GM11168 (cell line): ENCODE data around the gene B3GALT5.
"Not testable (repeated sequence)": the region's sequence is repeated elsewhere in the genome, so short reads cannot be mapped to it uniquely, and the experiment has no call there.

Source experiments
- in situ Hi-C: fragments of 300-500 bp; cut with MboI; formaldehyde crosslinking; loops from one replicate; pipeline ENCODE4 v1.12.0; 2022; ENCODE audit warnings: low sequenced_read_pairs; ENCODE audit not compliant: unreplicated experiment

The B3GALT5 gene

GRCh38 chr21:39686646-39687468 lies 74.1 kb downstream of the B3GALT5 start:
- in situ Hi-C loops: no loop called here

GRCh38 chr21:39688010-39688409 lies 75.3 kb downstream of the B3GALT5 start:
- in situ Hi-C loops: no loop called here

- in situ Hi-C loops: not testable (repeated sequence)
Observed at GRCh38 chr21:39689860-39690259, 77.1 kb downstream of the B3GALT5 start.

GRCh38 chr21:39690454-39690853 lies 77.7 kb downstream of the B3GALT5 start:
- in situ Hi-C loops: no loop called here

GRCh38 chr21:39694750-39695149 lies 82.0 kb downstream of the B3GALT5 start:
- in situ Hi-C loops: no loop called here

GRCh38 chr21:39696196-39696595 lies 83.5 kb downstream of the B3GALT5 start:
- in situ Hi-C loops: no loop called here

- in situ Hi-C loops: no loop called here
Observed at GRCh38 chr21:39696618-39697017, 83.9 kb downstream of the B3GALT5 start.

- in situ Hi-C loops: no loop called here
Observed at GRCh38 chr21:39700318-39700717, 87.6 kb downstream of the B3GALT5 start.

- in situ Hi-C loops: no loop called here
Observed at GRCh38 chr21:39703578-39703977, 90.8 kb downstream of the B3GALT5 start.

- in situ Hi-C loops: no loop called here
Observed at GRCh38 chr21:39705849-39706248, 93.1 kb downstream of the B3GALT5 start.

GRCh38 chr21:39707316-39707715 lies 94.6 kb downstream of the B3GALT5 start:
- in situ Hi-C loops: no loop called here

GRCh38 chr21:39710866-39711265 lies 98.1 kb downstream of the B3GALT5 start:
- in situ Hi-C loops: no loop called here

- in situ Hi-C loops: no loop called here
Observed at GRCh38 chr21:39712273-39712672, 99.5 kb downstream of the B3GALT5 start.

GRCh38 chr21:39712976-39713375 lies 100.2 kb downstream of the B3GALT5 start:
- in situ Hi-C loops: no loop called here

- in situ Hi-C loops: no loop called here
Observed at GRCh38 chr21:39713905-39714304, 101.2 kb downstream of the B3GALT5 start.

GRCh38 chr21:39714331-39714730 lies 101.6 kb downstream of the B3GALT5 start:
- in situ Hi-C loops: no loop called here

GRCh38 chr21:39715804-39716397 lies 103.2 kb downstream of the B3GALT5 start:
- in situ Hi-C loops: no loop called here

GRCh38 chr21:39720126-39720778 lies 107.5 kb downstream of the B3GALT5 start:
- in situ Hi-C loops: loop anchor here (10.0 kb wide), 1 partner anchor 195 kb away; no protein-coding TSS in a partner anchor

- in situ Hi-C loops: loop anchor here (10.0 kb wide), 1 partner anchor 197 kb away; no protein-coding TSS in a partner anchor
Observed at GRCh38 chr21:39721885-39722284, 109.1 kb downstream of the B3GALT5 start.
